Erythroblast (primary cell): Measurements from ENCODE around the gene GPR37.

Experiments used
- GATA1 ChIP-seq: IDR thresholded peaks from 2 replicates; pipeline ENCODE4 v1.6.1; 2011; ENCODE audit warnings: low read depth, mild to moderate bottlenecking, control low read depth, low read length, moderate library complexity
- POLR2A ChIP-seq: IDR thresholded peaks from 2 replicates; pipeline ENCODE4 v1.6.1; 2011; ENCODE audit warnings: mild to moderate bottlenecking, low read length

GRCh38 chr7:124723012-124723411 lies 42.6 kb downstream of the GPR37 start:
- TF ChIP-seq POLR2A (no peak), GATA1 (no peak)
